Upper lobe of right lung (tissue), 1 donor: ENCODE data around the gene DNPH1. TPM values are rescaled to one million over a fixed set of nuclear protein-coding genes. Genes with fewer than 3 reads are reported as not detected.

Experiments
- ATAC-seq: fragments of 200-7000 bp; cut with Tn5 transposase; one replicate; pipeline ENCODE4 v1.9.1; 2020; ENCODE audit warnings: mild to moderate bottlenecking, moderate library complexity
- DNase-seq: peaks from one replicate; pipeline ENCODE4 v3.0.0-alpha.2; 2020
- H3K27ac ChIP-seq: fragments of 200-600 bp; one replicate; pipeline ENCODE4 v1.8.0; 2022
- H3K27me3 ChIP-seq: fragments of 200-600 bp; one replicate; pipeline ENCODE4 v1.8.0; 2022; ENCODE audit warnings: mild to moderate bottlenecking
- H3K36me3 ChIP-seq: fragments of 200-600 bp; one replicate; pipeline ENCODE4 v1.8.0; 2022
- H3K4me1 ChIP-seq: fragments of 200-600 bp; one replicate; pipeline ENCODE4 v1.8.0; 2022
- H3K4me3 ChIP-seq: fragments of 200-600 bp; one replicate; pipeline ENCODE4 v1.8.0; 2022; ENCODE audit warnings: mild to moderate bottlenecking
- H3K9me3 ChIP-seq: fragments of 200-600 bp; one replicate; pipeline ENCODE4 v1.8.0; 2022
- intact Hi-C: fragments of 100-400 bp; cut with DNase I; formaldehyde crosslinking; loops from one replicate; pipeline ENCODE4 v1.11.0; 2022
- total RNA-seq: library from RNA; stranded (reverse); fragmentation: NEBNext Ultra II Directional; extraction: Animal tissue kit (Norgen Biotek cat#: 25700); gene quantifications from one replicate; pipeline ENCODE4 v1.2.1, GENCODE V29; 2021
- TF ChIP-seq, protein P1 (sequence below): fragments of 200-600 bp; IDR thresholded peaks from one replicate; pipeline ENCODE4 v1.8.0; 2022; ENCODE audit warnings: antibody characterized with exemption
- donor health status: DM: no; HTN: yes; CAD: no; lungs with severe emphysema.

The DNPH1 gene
- total RNA-seq, 1 donor from 2014 or later: 27.6 TPM

DNA sequence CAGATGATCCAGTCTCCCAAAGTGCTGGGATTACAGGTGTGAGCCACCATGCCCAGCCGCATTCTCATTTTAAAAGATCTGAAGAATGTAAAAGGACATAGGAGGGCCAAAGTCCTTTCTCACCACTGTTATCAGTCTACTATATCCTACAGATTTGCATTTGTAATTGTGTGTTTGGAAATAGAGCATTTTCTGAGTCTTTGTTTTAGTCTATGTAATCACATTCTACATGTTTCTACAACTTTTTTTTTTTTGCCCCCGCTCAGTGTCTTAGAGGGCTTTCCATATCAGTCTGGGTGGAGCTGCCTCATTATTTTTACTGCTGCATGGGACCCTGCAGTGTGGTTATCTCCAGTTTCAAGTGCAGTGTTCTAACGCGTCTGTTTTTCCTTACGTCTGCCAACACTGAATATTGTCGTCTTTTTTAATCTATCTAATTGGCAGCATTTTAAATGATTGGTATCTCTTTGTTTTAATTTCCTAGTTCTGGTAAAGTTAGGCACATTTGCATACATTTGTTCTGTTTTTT, 39.4 kb downstream of the DNPH1 start:
- intact Hi-C loops: no loop called here
- H3K27me3 ChIP-seq: no peaks in the 10 kb centered on the region
- no peak for ATAC-seq
- H3K36me3 ChIP-seq: peaks cover 56% of the 10 kb centered on the region
- TF ChIP-seq, protein P1, sequence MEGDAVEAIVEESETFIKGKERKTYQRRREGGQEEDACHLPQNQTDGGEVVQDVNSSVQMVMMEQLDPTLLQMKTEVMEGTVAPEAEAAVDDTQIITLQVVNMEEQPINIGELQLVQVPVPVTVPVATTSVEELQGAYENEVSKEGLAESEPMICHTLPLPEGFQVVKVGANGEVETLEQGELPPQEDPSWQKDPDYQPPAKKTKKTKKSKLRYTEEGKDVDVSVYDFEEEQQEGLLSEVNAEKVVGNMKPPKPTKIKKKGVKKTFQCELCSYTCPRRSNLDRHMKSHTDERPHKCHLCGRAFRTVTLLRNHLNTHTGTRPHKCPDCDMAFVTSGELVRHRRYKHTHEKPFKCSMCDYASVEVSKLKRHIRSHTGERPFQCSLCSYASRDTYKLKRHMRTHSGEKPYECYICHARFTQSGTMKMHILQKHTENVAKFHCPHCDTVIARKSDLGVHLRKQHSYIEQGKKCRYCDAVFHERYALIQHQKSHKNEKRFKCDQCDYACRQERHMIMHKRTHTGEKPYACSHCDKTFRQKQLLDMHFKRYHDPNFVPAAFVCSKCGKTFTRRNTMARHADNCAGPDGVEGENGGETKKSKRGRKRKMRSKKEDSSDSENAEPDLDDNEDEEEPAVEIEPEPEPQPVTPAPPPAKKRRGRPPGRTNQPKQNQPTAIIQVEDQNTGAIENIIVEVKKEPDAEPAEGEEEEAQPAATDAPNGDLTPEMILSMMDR: no peak
- no peak for DNase-seq
- H3K27ac ChIP-seq: no peak overlapping the region
- H3K4me3 ChIP-seq: no peak overlapping the region
- H3K4me1 ChIP-seq: no peaks in the 10 kb centered on the region
- no peaks in the 10 kb centered on the region for H3K9me3 ChIP-seq

DNA sequence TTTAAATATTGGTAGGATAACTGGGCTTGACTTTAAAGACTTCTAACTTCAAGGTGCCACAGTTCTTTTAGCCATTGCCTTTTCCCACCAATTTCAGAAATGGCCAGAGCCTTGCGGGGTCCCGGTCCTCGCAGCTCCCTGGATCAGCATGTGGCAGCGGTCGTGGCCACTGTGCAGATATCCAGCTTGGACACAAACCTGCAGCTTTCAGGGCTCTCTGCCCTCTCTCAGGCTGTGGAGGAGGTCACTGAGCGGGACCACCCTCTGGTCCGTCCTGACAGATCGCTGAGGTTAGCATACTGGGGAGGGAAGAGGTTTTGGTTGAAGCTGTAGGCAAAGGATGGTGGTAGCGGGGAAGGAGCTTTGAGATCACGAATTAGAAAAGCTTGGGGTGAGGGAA, 40.9 kb downstream of the DNPH1 start:
- no peak for ATAC-seq
- Histone ChIP-seq H3K4me3 (no peak overlapping the region), H3K36me3 (peaks cover 48% of the 10 kb centered on the region), H3K27ac (no peak overlapping the region), H3K9me3 (no peaks in the 10 kb centered on the region), H3K27me3 (no peaks in the 10 kb centered on the region), H3K4me1 (peaks cover under 1% of the 10 kb centered on the region)
- DNase-seq: no peak
- intact Hi-C loops: no loop called here
- TF ChIP-seq, protein P1: no peak

- H3K4me3 ChIP-seq: no peak overlapping the region
- intact Hi-C loops: no loop called here
- H3K27ac ChIP-seq: no peak overlapping the region
- no peak for DNase-seq
- H3K9me3 ChIP-seq: no peaks in the 10 kb centered on the region
- no peaks in the 10 kb centered on the region for H3K27me3 ChIP-seq
- TF ChIP-seq, protein P1: no peak
- H3K4me1 ChIP-seq: peaks cover 6% of the 10 kb centered on the region
- peaks cover 42% of the 10 kb centered on the region for H3K36me3 ChIP-seq
- ATAC-seq: no peak
Observed at GRCh38 chr6:43187821-43188220, 41.5 kb downstream of the DNPH1 start.

GRCh38 chr6:43186706-43187105, 42.6 kb downstream of the DNPH1 start:
- no peaks in the 10 kb centered on the region for H3K9me3 ChIP-seq
- H3K27ac ChIP-seq: no peak overlapping the region
- TF ChIP-seq, protein P1: no peak
- H3K4me1 ChIP-seq: peaks cover 10% of the 10 kb centered on the region
- intact Hi-C loops: no loop called here
- no peak for ATAC-seq
- no peak overlapping the region for H3K4me3 ChIP-seq
- peak; percentile 29 for DNase-seq
- no peaks in the 10 kb centered on the region for H3K27me3 ChIP-seq
- peaks cover 35% of the 10 kb centered on the region for H3K36me3 ChIP-seq

- TF ChIP-seq, protein P1: no peak
- Histone ChIP-seq H3K36me3 (peaks cover 35% of the 10 kb centered on the region), H3K9me3 (no peaks in the 10 kb centered on the region), H3K4me1 (peaks cover 14% of the 10 kb centered on the region), H3K4me3 (no peak overlapping the region), H3K27me3 (no peaks in the 10 kb centered on the region), H3K27ac (no peak overlapping the region)
- DNase-seq (peak; percentile 29), ATAC-seq (no peak)
- intact Hi-C loops: no loop called here
Observed at GRCh38 chr6:43186019-43186418, 43.3 kb downstream of the DNPH1 start.
